ENCODE measurements around the gene RASGRP2.

The RASGRP2 gene

GRCh38 chr11:64770120-64770519 is 26.2 kb upstream of the RASGRP2 start:
- DNase-seq, result no peak

GRCh38 chr11:64769283-64769682 is 25.3 kb upstream of the RASGRP2 start:
- DNase-seq, result no peak

- DNase-seq, result no peak
Observed at GRCh38 chr11:64768300-64768694, 24.4 kb upstream of the RASGRP2 start.

GRCh38 chr11:64767344-64768299 is 23.7 kb upstream of the RASGRP2 start:
- DNase-seq, result peak; percentile 76

- peak; percentile 22 for DNase-seq
Observed at GRCh38 chr11:64766881-64767280, 22.9 kb upstream of the RASGRP2 start.

GRCh38 chr11:64765851-64766665 is 22.1 kb upstream of the RASGRP2 start:
- no peak for DNase-seq

GRCh38 chr11:64765291-64765850 is 21.4 kb upstream of the RASGRP2 start:
- no peak for DNase-seq

GRCh38 chr11:64764753-64765152 is 20.8 kb upstream of the RASGRP2 start:
- DNase-seq, result no peak

GRCh38 chr11:64764040-64764611 is 20.2 kb upstream of the RASGRP2 start:
- peak; percentile 63 for DNase-seq

GRCh38 chr11:64763526-64764039 is 19.6 kb upstream of the RASGRP2 start:
- peak; percentile 43 for DNase-seq

GRCh38 chr11:64762674-64763525 is 19.0 kb upstream of the RASGRP2 start:
- DNase-seq, result peak; percentile 46

GRCh38 chr11:64762277-64762673 is 18.3 kb upstream of the RASGRP2 start:
- DNase-seq, result no peak

GRCh38 chr11:64760759-64761420 is 16.9 kb upstream of the RASGRP2 start:
- peak; percentile 21 for DNase-seq

GRCh38 chr11:64759722-64760719 is 16.1 kb upstream of the RASGRP2 start, which contains the start of gene PYGM:
Gene PYGM, minus strand, starts transcription at chr11:64759974. Its CDS starts 76 bp downstream, at chr11:64759898.
- peak; percentile 29 for DNase-seq

GRCh38 chr11:64759131-64759721 is 15.3 kb upstream of the RASGRP2 start:
- peak; percentile 20 for DNase-seq

GRCh38 chr11:64758330-64759079 is 14.6 kb upstream of the RASGRP2 start:
- DNase-seq, result no peak

- DNase-seq, result no peak
Observed at GRCh38 chr11:64757549-64758329, 13.8 kb upstream of the RASGRP2 start.

Measured in activated T-cell treated with anti-CD3 and anti-CD28 coated beads, Interleukin-2, amount 50 U/mL, for 1 hour (primary cell).